Measurements from ENCODE around the gene CAMSAP1.

DNA sequence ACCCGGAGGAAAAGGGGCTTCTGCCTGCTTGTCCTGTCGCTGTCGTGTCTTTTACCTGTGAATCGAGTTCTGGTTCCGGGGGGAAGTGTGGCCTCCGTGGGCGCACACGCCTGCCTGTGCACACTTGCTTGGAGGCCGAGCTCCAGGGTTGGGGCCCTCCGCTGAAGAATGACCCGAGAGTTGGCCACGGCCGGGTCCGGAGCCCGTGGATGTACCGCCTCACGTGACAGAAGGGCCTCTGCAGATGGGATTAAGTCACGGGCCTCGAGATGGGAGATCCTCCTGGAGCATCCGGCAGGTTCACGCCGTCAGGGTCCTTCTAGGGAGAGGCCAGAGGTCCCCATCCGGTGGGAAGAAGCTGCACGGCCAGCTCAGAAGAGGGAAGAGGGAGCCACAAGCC, 124.4 kb downstream of the CAMSAP1 start:
- TF ChIP-seq CTCF (IDR thresholded peaks at IDR 0.05) (no peak), POLR2A (IDR thresholded peaks at IDR 0.05) (no peak), EP300 (IDR thresholded peaks at IDR 0.05) (no peak)
